ENCODE results near the gene ZNF227. TPM values are rescaled to one million over a fixed set of nuclear protein-coding genes. Genes with fewer than 3 reads are reported as not detected.

The ZNF227 gene
- 10.0 and 10.4 TPM in 2 replicates for total RNA-seq

DNA sequence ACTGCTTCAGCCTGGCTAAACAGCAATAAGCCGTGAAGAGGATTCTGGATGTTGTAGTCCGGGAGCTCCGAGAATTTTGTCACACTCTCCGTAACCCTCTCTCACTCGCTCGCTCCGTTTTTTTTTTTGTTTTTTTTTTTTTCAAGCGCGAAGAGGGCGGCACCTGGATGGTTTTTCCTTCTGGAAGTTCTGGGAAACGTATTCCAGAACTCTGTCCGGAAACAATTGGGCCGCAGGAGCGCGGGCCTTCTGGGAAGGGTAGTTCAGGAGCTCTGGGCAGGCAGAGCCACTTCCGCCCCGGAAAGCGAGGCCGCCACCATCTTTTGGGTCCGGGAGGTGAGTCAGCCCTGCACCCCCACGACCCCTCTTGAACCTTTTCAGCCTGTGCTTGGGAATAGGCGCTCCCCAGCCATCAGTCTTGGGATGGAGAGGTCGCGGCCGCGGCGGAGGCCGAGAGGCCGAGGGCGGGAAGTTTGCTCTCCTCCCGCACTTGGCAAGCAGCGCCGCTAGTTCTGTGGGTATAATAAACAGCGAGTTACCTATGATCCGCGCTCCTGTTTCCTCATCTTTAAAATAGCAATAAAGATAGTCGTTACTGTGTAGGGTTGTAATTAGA is at the start of gene ZNF227:
Gene ZNF227, plus strand, starts transcription at position 283 of the 616 bp plus-strand sequence. CDS start 5,261 bp downstream, outside the sequence.

DNA sequence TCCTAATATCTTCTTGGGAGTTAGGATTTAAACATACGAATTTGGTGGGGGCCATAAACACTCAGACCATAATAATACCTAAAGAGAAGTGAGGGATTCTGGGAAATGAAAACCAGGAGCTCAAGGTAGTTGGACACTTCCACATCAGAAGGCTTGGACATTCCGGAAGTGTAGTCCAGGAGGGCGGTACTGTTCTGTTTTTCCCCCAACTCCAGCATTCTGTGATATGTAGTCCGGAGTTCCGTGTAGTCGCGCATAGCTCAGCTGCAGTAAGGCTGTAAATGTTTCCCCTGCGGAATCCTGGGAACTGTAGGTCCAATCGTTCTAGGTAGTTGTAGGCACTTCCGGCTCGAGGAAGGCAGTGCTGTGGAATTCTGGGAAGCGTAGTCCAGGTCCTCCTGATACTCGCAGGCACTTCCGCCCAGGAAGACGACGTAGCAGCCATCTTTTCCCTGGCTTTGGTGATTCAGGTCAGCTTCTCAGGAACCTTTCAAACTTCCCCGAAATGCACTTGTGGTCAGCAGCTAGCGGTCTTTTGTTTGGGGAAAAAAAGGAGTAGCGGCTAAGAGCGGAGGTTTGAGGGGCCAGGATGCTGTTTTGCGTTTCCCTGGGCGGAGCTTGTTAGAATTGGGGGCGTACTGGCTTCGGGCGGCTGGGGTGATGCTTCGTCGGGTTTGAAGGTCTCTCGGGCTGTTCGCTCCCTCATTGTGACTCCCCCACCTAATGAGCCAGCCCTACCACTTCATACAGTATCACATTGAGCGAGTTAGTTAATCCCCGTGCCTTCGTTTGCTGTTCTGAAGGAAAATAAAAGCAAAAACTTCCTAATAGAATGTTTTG is 47.4 kb upstream of the ZNF227 start, which contains the start of gene ZNF226:
Gene ZNF226, plus strand, starts transcription at position 428 of the 840 bp plus-strand sequence. CDS start 4,981 bp downstream, outside the sequence.

Other genes starting within 250 kb of the ZNF227 start
- 4.0 and 4.6 TPM in 2 replicates for gene ZNF155, start 228.3 kb upstream of the ZNF227 start, total RNA-seq
- 1.9 and 2.2 TPM in 2 replicates for gene ZNF230, start 209.6 kb upstream of the ZNF227 start, total RNA-seq
- 3.4 TPM in 2 replicates for gene ZNF222, start 187.2 kb upstream of the ZNF227 start, total RNA-seq
- 2.9 and 7.9 TPM in 2 replicates for gene ZNF223, start 160.5 kb upstream of the ZNF227 start, total RNA-seq
- gene ZNF284, start 140.4 kb upstream of the ZNF227 start, total RNA-seq, result 2.2 and 2.3 TPM in 2 replicates
- 11.8 and 16.4 TPM in 2 replicates for gene ZNF224, start 118.2 kb upstream of the ZNF227 start, total RNA-seq
- 1.9 and 4.0 TPM in 2 replicates for gene ZNF225, start 99.1 kb upstream of the ZNF227 start, total RNA-seq
- gene ZNF234, start 71.0 kb upstream of the ZNF227 start, total RNA-seq, result 5.8 and 6.0 TPM in 2 replicates
- 7.2 and 9.0 TPM in 2 replicates for gene ZNF226, start 47.4 kb upstream of the ZNF227 start, total RNA-seq
- gene ZNF233, start 47.4 kb downstream of the ZNF227 start, total RNA-seq, result 0.24 and 1.1 TPM in 2 replicates
- 2.1 and 3.1 TPM in 2 replicates for gene ZNF235, start 92.5 kb downstream of the ZNF227 start, total RNA-seq
- gene ZNF112, start 144.1 kb downstream of the ZNF227 start, total RNA-seq, result 3.4 and 5.1 TPM in 2 replicates
- gene ZNF285, start 189.1 kb downstream of the ZNF227 start, total RNA-seq, result 2.3 and 3.9 TPM in 2 replicates
- gene ZNF229, start 235.9 kb downstream of the ZNF227 start, total RNA-seq, result 8.5 and 10.4 TPM in 2 replicates

All from tracheal epithelial cell (primary cell).